Tibial nerve (tissue), 4 donors: ENCODE results near the gene NOS1. TPM values are rescaled to one million over a fixed set of nuclear protein-coding genes. Genes with fewer than 3 reads are reported as not detected.

Source experiments
- DNase-seq, 2 donors: peaks; one replicate each; pipeline ENCODE4 v3.0.0-alpha.2; 2019; ENCODE audit warnings: low spot score in 2 of 2
- H3K27ac ChIP-seq, 4 donors: fragments of 200-600 bp; sonication (generic) in 3 of 4; one replicate each; pipeline ENCODE4 v1.5.1; 2017 to 2019; ENCODE audit warnings: mild to moderate bottlenecking in 1 of 4
- H3K27me3 ChIP-seq, 2 donors: fragments of 200-600 bp; sonication (generic) in 1 of 2; one replicate each; pipeline versions ENCODE4 v1.5.1 to v1.6.0; 2017 to 2019
- H3K36me3 ChIP-seq, 3 donors: fragments of 200-600 bp; sonication (generic); one replicate each; pipeline ENCODE4 v1.5.1; 2018 to 2019
- H3K4me1 ChIP-seq, 4 donors: fragments of 200-600 bp; sonication (generic) in 3 of 4; one replicate each; pipeline ENCODE4 v1.5.1; 2017 to 2019
- H3K4me3 ChIP-seq, 4 donors: fragments of 200-600 bp; sonication (generic) in 3 of 4; one replicate each; pipeline ENCODE4 v1.5.1; 2017 to 2019; ENCODE audit warnings: mild to moderate bottlenecking in 1 of 4, moderate library complexity in 1 of 4
- H3K9me3 ChIP-seq, 4 donors: fragments of 200-600 bp; sonication (generic) in 3 of 4; one replicate each; pipeline ENCODE4 v1.5.1; 2017 to 2019
- EP300 ChIP-seq, 2 donors: sonication (generic); formaldehyde crosslinking; IDR thresholded peaks; one replicate each; pipeline ENCODE4 v1.6.1; 2017; ENCODE audit warnings: antibody characterized with exemption in 2 of 2, mild to moderate bottlenecking in 1 of 2
- POLR2A ChIP-seq, 2 donors: fragments of 450-650 bp; IDR thresholded peaks; one replicate each; pipeline ENCODE4 v1.6.1; 2017; ENCODE audit warnings: antibody characterized with exemption in 2 of 2, mild to moderate bottlenecking in 2 of 2, moderate library complexity in 2 of 2
- WGBS, 2 donors: methylation state at CpG; one replicate each; pipeline ENCODE4 v1.1.5; 2018; 5-methylcytosine and 5-hydroxymethylcytosine counted together
- total RNA-seq, 4 donors: library from RNA; depleted of rRNA; stranded (reverse); fragments of >200 nt; gene quantifications; one replicate each; pipeline ENCODE4 v1.1.0, GENCODE V29; 2016
- TF ChIP-seq, protein P1 (sequence below), 5 experiments: fragments of 200-600 bp in 3 of 5; fragments of 450-650 bp in 2 of 5; sonication (generic) in 3 of 5; IDR thresholded peaks; one replicate each; pipeline ENCODE4 v1.5.1; 2016 to 2019; ENCODE audit warnings: antibody characterized with exemption in 5 of 5, mild to moderate bottlenecking in 3 of 5, moderate library complexity in 2 of 5

NOS1 gene
- total RNA-seq, 4 donors from 2014 or later: 6.9 to 32.4 (median 28.1) TPM

GRCh38 chr12:117282490-117282889, 78.9 kb downstream of the NOS1 start:
- TF ChIP-seq, protein P1, sequence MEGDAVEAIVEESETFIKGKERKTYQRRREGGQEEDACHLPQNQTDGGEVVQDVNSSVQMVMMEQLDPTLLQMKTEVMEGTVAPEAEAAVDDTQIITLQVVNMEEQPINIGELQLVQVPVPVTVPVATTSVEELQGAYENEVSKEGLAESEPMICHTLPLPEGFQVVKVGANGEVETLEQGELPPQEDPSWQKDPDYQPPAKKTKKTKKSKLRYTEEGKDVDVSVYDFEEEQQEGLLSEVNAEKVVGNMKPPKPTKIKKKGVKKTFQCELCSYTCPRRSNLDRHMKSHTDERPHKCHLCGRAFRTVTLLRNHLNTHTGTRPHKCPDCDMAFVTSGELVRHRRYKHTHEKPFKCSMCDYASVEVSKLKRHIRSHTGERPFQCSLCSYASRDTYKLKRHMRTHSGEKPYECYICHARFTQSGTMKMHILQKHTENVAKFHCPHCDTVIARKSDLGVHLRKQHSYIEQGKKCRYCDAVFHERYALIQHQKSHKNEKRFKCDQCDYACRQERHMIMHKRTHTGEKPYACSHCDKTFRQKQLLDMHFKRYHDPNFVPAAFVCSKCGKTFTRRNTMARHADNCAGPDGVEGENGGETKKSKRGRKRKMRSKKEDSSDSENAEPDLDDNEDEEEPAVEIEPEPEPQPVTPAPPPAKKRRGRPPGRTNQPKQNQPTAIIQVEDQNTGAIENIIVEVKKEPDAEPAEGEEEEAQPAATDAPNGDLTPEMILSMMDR (IDR thresholded peaks at IDR 0.05): no peak
- TF ChIP-seq POLR2A (IDR thresholded peaks at IDR 0.05) (no peak), EP300 (IDR thresholded peaks at IDR 0.05) (no peak)
- 83 to 87% methylated on average over 5 of the region's 5 CpGs for WGBS, 2 donors
- Histone ChIP-seq H3K27me3 (no peaks in the 10 kb centered on the region), H3K9me3 (peaks cover 0 to 3% (median 0%) of the 10 kb centered on the region in 4 donors), H3K27ac (no peak overlapping the region), H3K36me3 (no peaks in the 10 kb centered on the region), H3K4me3 (no peak overlapping the region), H3K4me1 (no peaks in the 10 kb centered on the region)
- no peak for DNase-seq

DNA sequence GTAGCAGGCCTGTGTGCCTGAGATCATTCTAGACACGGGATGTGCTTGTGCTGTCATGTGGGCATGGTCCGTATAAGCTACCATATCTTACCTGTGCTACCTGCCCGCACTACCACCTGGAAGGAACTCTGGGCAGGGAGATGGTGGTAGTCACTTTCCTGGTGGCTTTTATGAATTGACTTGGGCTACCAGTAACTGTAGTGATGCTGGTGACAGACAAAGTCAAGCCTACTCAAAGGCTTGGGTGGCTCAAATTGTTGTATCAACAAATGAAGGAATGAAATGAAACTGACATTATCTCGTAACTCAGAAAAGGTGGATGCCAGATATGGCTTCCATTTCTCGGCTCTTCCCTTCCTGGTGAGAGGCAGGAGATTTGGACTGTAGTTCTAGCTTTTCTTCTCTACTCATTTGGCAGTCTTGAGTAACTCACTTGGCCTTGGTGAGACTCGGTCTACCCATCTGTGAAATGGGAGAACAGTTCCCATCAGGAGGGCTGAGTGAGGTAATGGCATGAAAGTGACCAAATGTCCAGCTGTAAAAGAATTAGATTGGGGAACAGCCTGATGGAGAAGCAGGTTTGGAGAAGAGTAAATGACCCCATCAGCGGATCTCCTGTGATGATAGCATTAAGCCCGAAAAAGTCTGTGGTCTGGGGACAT, 81.3 kb downstream of the NOS1 start:
- no peaks in the 10 kb centered on the region for H3K36me3 ChIP-seq
- no peak overlapping the region for H3K4me3 ChIP-seq
- TF ChIP-seq, protein P1 (IDR thresholded peaks at IDR 0.05): no peak
- TF ChIP-seq EP300 (IDR thresholded peaks at IDR 0.05) (no peak), POLR2A (IDR thresholded peaks at IDR 0.05) (no peak)
- no peaks in the 10 kb centered on the region for H3K4me1 ChIP-seq
- 82 to 83% methylated on average over 8 of the region's 8 CpGs for WGBS, 2 donors
- no peak overlapping the region for H3K27ac ChIP-seq
- H3K9me3 ChIP-seq: peaks cover 0 to 3% (median 0%) of the 10 kb centered on the region in 4 donors
- H3K27me3 ChIP-seq: no peaks in the 10 kb centered on the region
- no peak for DNase-seq

GRCh38 chr12:117279606-117280005, 81.8 kb downstream of the NOS1 start:
- H3K9me3 ChIP-seq: peaks cover 0 to 3% (median 0%) of the 10 kb centered on the region in 4 donors
- H3K4me3 ChIP-seq: no peak overlapping the region
- H3K27ac ChIP-seq: no peak overlapping the region
- DNase-seq: no peak
- 40 to 41% methylated on average over 8 of the region's 8 CpGs for WGBS, 2 donors
- no peaks in the 10 kb centered on the region for H3K4me1 ChIP-seq
- no peaks in the 10 kb centered on the region for H3K36me3 ChIP-seq
- H3K27me3 ChIP-seq: no peaks in the 10 kb centered on the region
- TF ChIP-seq EP300 (IDR thresholded peaks at IDR 0.05): no peak
- TF ChIP-seq, protein P1 (IDR thresholded peaks at IDR 0.05): no peak
- no peak for TF ChIP-seq POLR2A (IDR thresholded peaks at IDR 0.05)

- Histone ChIP-seq H3K9me3 (peaks cover 0 to 3% (median 0%) of the 10 kb centered on the region in 4 donors), H3K27ac (no peak overlapping the region), H3K4me1 (no peaks in the 10 kb centered on the region), H3K27me3 (no peaks in the 10 kb centered on the region), H3K36me3 (no peaks in the 10 kb centered on the region), H3K4me3 (no peak overlapping the region)
- WGBS, 2 donors: 64 to 72% methylated on average over 7 of the region's 7 CpGs
- no peak for DNase-seq
- TF ChIP-seq EP300 (IDR thresholded peaks at IDR 0.05): no peak
- no peak for TF ChIP-seq POLR2A (IDR thresholded peaks at IDR 0.05)
- TF ChIP-seq, protein P1 (IDR thresholded peaks at IDR 0.05): no peak
These were observed 83.6 kb downstream of the NOS1 start for GRCh38 chr12:117277875-117278274.

DNA sequence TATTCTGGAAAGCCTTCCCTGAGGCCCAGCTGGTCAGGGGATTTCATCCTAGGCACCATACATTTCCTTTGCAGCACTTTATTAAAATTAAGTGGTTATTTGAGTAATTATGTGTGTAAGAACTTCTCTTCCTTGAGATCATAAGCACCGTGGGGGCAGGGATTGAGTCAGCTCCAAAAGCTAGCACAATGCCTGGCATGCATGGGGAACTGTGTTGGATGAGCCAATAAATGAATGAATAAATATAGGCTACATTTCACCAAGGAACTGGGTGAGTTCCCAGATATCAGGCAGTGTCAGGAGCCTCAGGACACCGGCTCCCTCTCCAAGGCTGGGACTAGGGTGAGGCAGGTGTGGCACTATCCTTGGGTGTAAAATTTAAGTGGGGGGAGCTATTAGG, 88.3 kb downstream of the NOS1 start:
- Histone ChIP-seq H3K36me3 (no peaks in the 10 kb centered on the region), H3K9me3 (peaks cover 0 to 4% (median 0%) of the 10 kb centered on the region in 4 donors), H3K4me3 (no peak overlapping the region), H3K27ac (no peak overlapping the region), H3K4me1 (no peaks in the 10 kb centered on the region), H3K27me3 (no peaks in the 10 kb centered on the region)
- TF ChIP-seq, protein P1 (IDR thresholded peaks at IDR 0.05): no peak
- TF ChIP-seq POLR2A (IDR thresholded peaks at IDR 0.05) (no peak), EP300 (IDR thresholded peaks at IDR 0.05) (no peak)
- 71 to 77% methylated on average over 2 of the region's 2 CpGs for WGBS, 2 donors
- DNase-seq: no peak
